Naive thymus-derived CD4-positive, alpha-beta T cell (primary cell): Measurements from ENCODE around the gene FMNL2. TPM values are rescaled to one million over a fixed set of nuclear protein-coding genes. Genes with fewer than 3 reads are reported as not detected.

Source experiments
- ATAC-seq: fragments of 150-1000 bp; cut with Tn5 transposase; 2 replicates; pipeline ENCODE4 v1.10.0; 2021; ENCODE audit warnings: mild to moderate bottlenecking, moderate library complexity
- CTCF ChIA-PET: fragments of 350-600 bp; sonication (Branson Sonifier 250); formaldehyde crosslinking; loops from one replicate; lab custom pipeline; 2021; ENCODE audit warnings: antibody characterized with exemption; lab: Charles Lee
- POLR2A ChIA-PET: fragments of 350-600 bp; sonication (Branson Sonifier 250); formaldehyde crosslinking; loops from one replicate; lab custom pipeline; 2021; ENCODE audit warnings: antibody characterized with exemption, inconsistent platforms; lab: Charles Lee
- DNase-seq, 9 donors: peaks; one replicate each; pipeline versions ENCODE4 v3.0.0 to v3.0.0-alpha.2; 2020 to 2022; ENCODE audit warnings: mixed read lengths in 1 of 9
- H3K27ac ChIP-seq: one replicate; pipeline ENCODE4 v1.7.0; 2013; ENCODE audit warnings: mild to moderate bottlenecking, low read depth, low read length, moderate library complexity
- H3K27me3 ChIP-seq, 2 donors: one replicate each; pipeline ENCODE4 v1.7.0; 2013; ENCODE audit warnings: low read length in 2 of 2, mild to moderate bottlenecking in 2 of 2, moderate library complexity in 2 of 2; ENCODE audit not compliant: control insufficient read depth in 2 of 2, insufficient read depth in 2 of 2
- H3K36me3 ChIP-seq, 3 experiments: 1 replicate in 2 of 3; 2 replicates in 1 of 3; pipeline ENCODE4 v1.7.0; 2013; ENCODE audit warnings: low read length in 3 of 3, mild to moderate bottlenecking in 3 of 3, moderate library complexity in 1 of 3; ENCODE audit not compliant: insufficient read depth in 3 of 3, control insufficient read depth in 2 of 3
- H3K4me1 ChIP-seq, 2 donors: one replicate each; pipeline ENCODE4 v1.7.0; 2013; ENCODE audit warnings: low read length in 2 of 2, mild to moderate bottlenecking in 2 of 2, moderate library complexity in 1 of 2; ENCODE audit not compliant: control insufficient read depth in 2 of 2, insufficient read depth in 2 of 2
- H3K4me3 ChIP-seq: 2 replicates; pipeline ENCODE4 v1.7.0; 2013; ENCODE audit warnings: mild to moderate bottlenecking, low read length
- H3K9me3 ChIP-seq, 3 experiments: 1 replicate in 2 of 3; 2 replicates in 1 of 3; pipeline ENCODE4 v1.7.0; 2013; ENCODE audit warnings: low read length in 3 of 3; ENCODE audit not compliant: control insufficient read depth in 2 of 3
- H3K27ac Mint-ChIP-seq, 9 donors: one replicate each; pipeline ENCODE4 v1.8.0; 2020 to 2022; ENCODE audit warnings: mixed read lengths in 9 of 9, mild to moderate bottlenecking in 8 of 9, moderate library complexity in 5 of 9, inconsistent platforms in 2 of 9
- H3K27me3 Mint-ChIP-seq, 5 donors: one replicate each; pipeline ENCODE4 v1.8.0; 2021 to 2022; ENCODE audit warnings: mixed read lengths in 5 of 5, mild to moderate bottlenecking in 1 of 5
- H3K36me3 Mint-ChIP-seq, 5 donors: one replicate each; pipeline ENCODE4 v1.8.0; 2020 to 2022; ENCODE audit warnings: mixed read lengths in 5 of 5, mild to moderate bottlenecking in 3 of 5, inconsistent platforms in 1 of 5
- H3K4me1 Mint-ChIP-seq, 7 donors: one replicate each; pipeline ENCODE4 v1.8.0; 2020 to 2022; ENCODE audit warnings: mixed read lengths in 7 of 7, mild to moderate bottlenecking in 3 of 7, inconsistent platforms in 1 of 7
- H3K4me3 Mint-ChIP-seq, 10 donors: one replicate each; pipeline ENCODE4 v1.8.0; 2020 to 2022; ENCODE audit warnings: mild to moderate bottlenecking in 10 of 10, mixed read lengths in 10 of 10, moderate library complexity in 6 of 10, inconsistent platforms in 2 of 10
- H3K9me3 Mint-ChIP-seq, 11 donors: one replicate each; pipeline ENCODE4 v1.8.0; 2020 to 2022; ENCODE audit warnings: mixed read lengths in 11 of 11, mild to moderate bottlenecking in 4 of 11, inconsistent platforms in 1 of 11, moderate library complexity in 1 of 11
- intact Hi-C, 2 donors: fragments of 100-400 bp; cut with micrococcal nuclease; formaldehyde crosslinking; loops; one replicate each; pipeline ENCODE4 v1.15.1; 2023
- polyA plus RNA-seq, 2 donors: library from polyadenylated mRNA; unstranded; fragments of 300-500 nt; fragmentation: Illumina TruSeq; gene quantifications; one replicate each; pipeline ENCODE4 v1.2.3, GENCODE V29; 2021
- total RNA-seq, 6 experiments: library from RNA in 5 of 6; stranded (reverse) in 5 of 6; gene quantifications; 1 replicate in 5 of 6; 2 replicates in 1 of 6; pipeline ENCODE4 v1.2.3 and lab custom pipeline; 2021 to 2026

The FMNL2 gene
- total and polyA plus RNA-seq, 7 experiments from 2014 or later, result 0.16 to 2.7 (median 1.2) TPM

DNA sequence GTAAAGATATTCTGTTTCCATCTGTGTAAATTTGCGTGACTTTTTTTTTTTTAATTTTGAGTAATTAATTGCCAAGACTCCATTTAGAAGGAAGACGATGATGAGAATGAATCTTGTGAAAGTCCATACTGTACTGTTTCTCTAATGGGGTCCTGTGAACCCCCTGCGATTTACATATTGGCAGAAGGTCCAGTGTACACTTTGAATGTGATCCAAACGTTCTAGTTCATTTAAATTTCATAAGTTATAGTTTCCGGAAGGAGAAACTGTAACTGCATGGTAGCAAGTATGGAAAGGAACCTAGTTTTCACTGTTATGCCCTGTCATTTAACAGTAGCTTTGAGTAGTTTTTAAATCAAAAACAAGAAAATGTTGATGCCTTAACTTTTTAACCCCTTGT, 166.7 kb downstream of the FMNL2 start:
- peaks cover 0 to 2% (median 0%) of the 10 kb centered on the region in 5 donors for H3K36me3 Mint-ChIP-seq
- intact Hi-C loops, result no loop called here
- no peaks in the 10 kb centered on the region for H3K9me3 ChIP-seq
- H3K27me3 ChIP-seq, result no peaks in the 10 kb centered on the region
- no peaks in the 10 kb centered on the region for H3K4me1 ChIP-seq
- H3K9me3 Mint-ChIP-seq, result peaks cover 0 to 8% (median 0%) of the 10 kb centered on the region in 11 donors
- no peak for DNase-seq
- peaks cover 3 to 18% (median 13%) of the 10 kb centered on the region in 5 donors for H3K27me3 Mint-ChIP-seq
- no peak for ATAC-seq
- ChIA-PET CTCF (no interaction called here), POLR2A (no interaction called here)
- H3K27ac ChIP-seq, result no peak overlapping the region
- no peaks in the 10 kb centered on the region for H3K36me3 ChIP-seq
- peaks cover 0 to 6% (median 0%) of the 10 kb centered on the region in 7 donors for H3K4me1 Mint-ChIP-seq
- no peak overlapping the region for H3K4me3 Mint-ChIP-seq
- no peak overlapping the region for H3K4me3 ChIP-seq
- no peak overlapping the region for H3K27ac Mint-ChIP-seq

DNA sequence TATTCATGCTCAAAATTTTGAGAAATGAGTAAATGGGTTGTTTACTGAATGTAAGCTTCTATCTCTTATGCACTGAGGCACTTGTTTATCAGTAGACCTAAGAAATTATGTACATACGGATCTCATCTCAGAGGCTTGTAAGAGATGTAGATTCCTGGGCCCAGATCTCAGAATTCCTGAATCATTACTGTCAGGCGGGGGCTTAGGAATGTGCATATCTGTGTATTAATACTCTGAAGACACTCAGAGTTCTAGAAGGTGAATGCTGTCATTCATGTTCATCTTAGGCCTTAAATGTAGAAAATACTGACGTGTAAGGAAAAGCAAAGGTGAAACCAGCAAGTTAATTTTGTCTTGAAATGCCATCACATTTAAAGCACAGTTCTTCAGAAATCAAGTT, 169.6 kb downstream of the FMNL2 start:
- DNase-seq (no peak), ATAC-seq (no peak)
- Histone ChIP-seq H3K4me3 (no peak overlapping the region), H3K9me3 (no peaks in the 10 kb centered on the region), H3K27me3 (no peaks in the 10 kb centered on the region), H3K27ac (no peak overlapping the region), H3K36me3 (no peaks in the 10 kb centered on the region), H3K4me1 (no peaks in the 10 kb centered on the region)
- intact Hi-C loops, result no loop called here
- H3K4me3 Mint-ChIP-seq, result no peak overlapping the region
- peaks cover 0 to 8% (median 0%) of the 10 kb centered on the region in 11 donors for H3K9me3 Mint-ChIP-seq
- H3K4me1 Mint-ChIP-seq, result peaks cover 0 to 11% (median 0%) of the 10 kb centered on the region in 7 donors
- POLR2A ChIA-PET, result no interaction called here
- H3K27me3 Mint-ChIP-seq, result peaks cover 0 to 13% (median 8%) of the 10 kb centered on the region in 5 donors
- CTCF ChIA-PET, result no interaction called here
- H3K36me3 Mint-ChIP-seq, result peaks cover 0 to 2% (median 0%) of the 10 kb centered on the region in 5 donors
- no peak overlapping the region for H3K27ac Mint-ChIP-seq

DNA sequence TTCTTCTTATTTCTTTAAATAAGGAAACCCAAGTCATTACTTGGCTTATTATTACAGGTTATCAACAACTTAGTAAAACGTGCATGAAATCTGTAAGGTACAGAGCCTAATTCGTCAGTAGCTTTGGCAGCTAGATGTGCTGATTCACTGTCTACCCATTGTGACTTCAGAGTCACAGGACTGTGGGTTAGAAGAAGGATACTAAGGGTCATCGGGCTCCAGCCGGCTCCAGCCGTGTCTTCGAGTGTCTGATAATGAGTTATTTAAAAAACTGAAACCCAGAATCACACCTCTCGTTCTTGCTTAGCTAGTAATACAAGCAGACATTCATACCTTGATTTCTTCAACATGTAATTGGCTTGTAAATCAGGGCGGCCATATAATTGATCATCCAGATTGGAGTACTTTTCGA, 170.5 kb downstream of the FMNL2 start:
- intact Hi-C loops, result no loop called here
- ChIA-PET CTCF (no interaction called here), POLR2A (no interaction called here)
- H3K4me1 ChIP-seq, result no peaks in the 10 kb centered on the region
- DNase-seq (no peak), ATAC-seq (no peak)
- H3K9me3 Mint-ChIP-seq, result peaks cover 0 to 8% (median 0%) of the 10 kb centered on the region in 11 donors
- no peak overlapping the region for H3K27ac ChIP-seq
- peaks cover 0 to 11% (median 0%) of the 10 kb centered on the region in 7 donors for H3K4me1 Mint-ChIP-seq
- H3K27me3 ChIP-seq, result no peaks in the 10 kb centered on the region
- no peak overlapping the region for H3K4me3 Mint-ChIP-seq
- H3K36me3 Mint-ChIP-seq, result peaks cover 0 to 2% (median 0%) of the 10 kb centered on the region in 5 donors
- H3K27me3 Mint-ChIP-seq, result peaks cover 0 to 13% (median 7%) of the 10 kb centered on the region in 5 donors
- no peak overlapping the region for H3K4me3 ChIP-seq
- H3K27ac Mint-ChIP-seq, result no peak overlapping the region
- no peaks in the 10 kb centered on the region for H3K36me3 ChIP-seq
- no peaks in the 10 kb centered on the region for H3K9me3 ChIP-seq

DNA sequence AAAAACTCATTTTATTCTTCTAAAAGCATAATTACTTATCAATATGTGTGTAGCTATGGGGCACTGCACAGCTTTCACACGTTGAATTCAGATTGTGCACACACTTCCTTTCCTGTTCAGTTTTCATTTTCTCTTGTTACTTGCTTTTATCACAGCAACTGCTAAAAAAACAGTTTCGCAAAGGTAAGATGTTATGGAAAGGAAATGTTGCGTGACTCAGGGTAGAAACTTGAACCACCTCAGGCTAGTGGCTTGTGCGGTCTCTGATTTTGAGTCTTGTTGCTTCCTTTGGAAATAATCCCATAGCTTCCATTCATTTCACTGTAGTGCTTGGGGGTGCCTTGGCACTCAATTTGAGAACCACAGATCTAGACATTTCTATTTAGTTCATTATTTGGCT, 171.9 kb downstream of the FMNL2 start:
- no peak for ATAC-seq
- H3K4me1 Mint-ChIP-seq, result peaks cover 0 to 11% (median 0%) of the 10 kb centered on the region in 7 donors
- CTCF ChIA-PET, result no interaction called here

DNA sequence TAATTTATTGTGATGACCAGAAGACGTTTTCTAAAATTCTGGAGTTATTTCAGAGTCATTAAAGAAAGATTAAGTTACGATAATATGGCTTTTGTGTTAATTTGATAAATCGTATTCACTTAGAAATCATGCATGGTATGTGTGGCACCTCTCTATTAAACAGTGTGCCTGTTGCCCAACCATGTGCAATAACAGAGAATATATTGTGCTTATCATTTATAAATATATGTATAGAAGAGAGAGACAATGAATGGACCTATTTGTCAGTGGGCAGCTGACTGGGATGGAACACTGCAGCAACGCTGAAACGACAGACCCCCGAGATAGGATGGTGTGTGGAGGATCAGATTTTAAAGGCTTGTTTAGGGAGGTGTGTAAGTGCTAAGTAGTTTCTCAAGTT, 172.9 kb downstream of the FMNL2 start:
- no peaks in the 10 kb centered on the region for H3K9me3 ChIP-seq
- H3K4me1 ChIP-seq, result no peaks in the 10 kb centered on the region
- H3K27ac Mint-ChIP-seq, result no peak overlapping the region
- ATAC-seq (no peak), DNase-seq (no peak)
- H3K27ac ChIP-seq, result no peak overlapping the region
- H3K4me3 ChIP-seq, result no peak overlapping the region
- peaks cover 0 to 6% (median 0%) of the 10 kb centered on the region in 11 donors for H3K9me3 Mint-ChIP-seq
- intact Hi-C loops, result no loop called here
- peaks cover 0 to 2% (median 0%) of the 10 kb centered on the region in 5 donors for H3K36me3 Mint-ChIP-seq
- H3K4me1 Mint-ChIP-seq, result peaks cover 0 to 11% (median 0%) of the 10 kb centered on the region in 7 donors
- ChIA-PET POLR2A (no interaction called here), CTCF (no interaction called here)
- H3K27me3 ChIP-seq, result no peaks in the 10 kb centered on the region
- peaks cover 2 to 11% (median 10%) of the 10 kb centered on the region in 5 donors for H3K27me3 Mint-ChIP-seq
- no peak overlapping the region for H3K4me3 Mint-ChIP-seq
- H3K36me3 ChIP-seq, result no peaks in the 10 kb centered on the region

More for the DNA sequence above, 171.9 kb downstream of the FMNL2 start:
- H3K9me3 Mint-ChIP-seq, result peaks cover 0 to 8% (median 0%) of the 10 kb centered on the region in 11 donors
- H3K36me3 ChIP-seq, result no peaks in the 10 kb centered on the region
- no peak overlapping the region for H3K4me3 Mint-ChIP-seq
- DNase-seq, result peak in 1 of 9 donors; percentile 23
- H3K4me1 ChIP-seq, result no peaks in the 10 kb centered on the region
- POLR2A ChIA-PET, result no interaction called here
- intact Hi-C loops, result no loop called here
- H3K27ac ChIP-seq, result no peak overlapping the region
- H3K9me3 ChIP-seq, result no peaks in the 10 kb centered on the region
- peak overlapping the region in 1 of 9 donors; percentile 60 for H3K27ac Mint-ChIP-seq
- no peaks in the 10 kb centered on the region for H3K27me3 ChIP-seq
- peaks cover 0 to 2% (median 0%) of the 10 kb centered on the region in 5 donors for H3K36me3 Mint-ChIP-seq
- no peak overlapping the region for H3K4me3 ChIP-seq
- peaks cover 0 to 15% (median 7%) of the 10 kb centered on the region in 5 donors for H3K27me3 Mint-ChIP-seq

DNA sequence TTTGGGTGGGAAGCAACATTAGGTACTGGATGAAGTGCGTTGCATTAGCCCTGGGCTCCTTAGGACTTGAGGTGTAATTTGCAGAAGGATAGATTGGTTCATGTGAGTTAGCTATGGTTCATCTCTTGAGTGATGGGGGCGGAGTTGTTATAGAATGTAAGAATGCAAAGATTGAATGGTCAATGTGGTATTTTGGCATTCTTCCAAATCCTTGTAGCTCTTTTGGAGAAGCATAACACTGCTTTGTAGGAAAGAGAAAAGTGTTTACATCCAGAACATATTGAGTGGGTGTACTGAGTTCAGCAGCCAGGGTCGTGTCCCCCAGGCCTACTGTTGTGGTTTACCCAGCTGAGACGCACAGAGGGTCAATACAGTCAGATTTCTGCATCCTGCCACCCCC, 173.5 kb downstream of the FMNL2 start:
- Histone ChIP-seq H3K27ac (no peak overlapping the region), H3K27me3 (no peaks in the 10 kb centered on the region), H3K4me3 (no peak overlapping the region), H3K36me3 (no peaks in the 10 kb centered on the region), H3K9me3 (no peaks in the 10 kb centered on the region), H3K4me1 (no peaks in the 10 kb centered on the region)
- Mint-ChIP-seq H3K36me3 (peaks cover 0 to 1% (median 0%) of the 10 kb centered on the region in 5 donors), H3K4me3 (no peak overlapping the region), H3K9me3 (peaks cover 0 to 4% (median 0%) of the 10 kb centered on the region in 11 donors), H3K27me3 (peaks cover 0 to 12% (median 6%) of the 10 kb centered on the region in 5 donors), H3K27ac (no peak overlapping the region), H3K4me1 (peaks cover 0 to 11% (median 0%) of the 10 kb centered on the region in 7 donors)
- CTCF ChIA-PET, result no interaction called here
- intact Hi-C loops, result no loop called here
- DNase-seq (no peak), ATAC-seq (no peak)
- POLR2A ChIA-PET, result no interaction called here
